HS-5 (cell line): ENCODE data around the gene PSME2.

Experiments
- DNase-seq: peaks from one replicate; pipeline ENCODE4 v3.0.0-alpha.2; 2012; ENCODE audit warnings: low read depth

PSME2 gene

GRCh38 chr14:24151404-24152080, 5.1 kb upstream of the PSME2 start:
- DNase-seq, result no peak

DNA sequence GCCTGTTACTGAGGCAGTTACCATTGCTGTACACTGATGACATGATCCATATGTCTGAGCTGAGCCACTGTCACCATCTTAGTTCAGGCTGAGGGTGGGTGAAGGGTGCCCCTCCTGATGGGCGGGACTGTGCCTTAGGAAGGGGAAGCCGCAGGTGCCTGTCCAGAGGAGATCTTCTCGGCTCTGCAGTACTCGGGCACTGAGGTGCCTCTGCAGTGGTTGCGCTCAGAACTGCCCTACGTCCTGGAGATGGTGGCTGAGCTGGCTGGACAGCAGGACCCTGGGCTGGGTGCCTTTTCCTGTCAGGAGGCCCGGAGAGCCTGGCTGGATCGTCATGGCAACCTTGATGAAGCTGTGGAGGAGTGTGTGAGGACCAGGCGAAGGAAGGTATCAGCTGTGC, 4.6 kb upstream of the PSME2 start:
- DNase-seq, result no peak

GRCh38 chr14:24150567-24150966, 4.2 kb upstream of the PSME2 start:
- DNase-seq, result no peak

DNA sequence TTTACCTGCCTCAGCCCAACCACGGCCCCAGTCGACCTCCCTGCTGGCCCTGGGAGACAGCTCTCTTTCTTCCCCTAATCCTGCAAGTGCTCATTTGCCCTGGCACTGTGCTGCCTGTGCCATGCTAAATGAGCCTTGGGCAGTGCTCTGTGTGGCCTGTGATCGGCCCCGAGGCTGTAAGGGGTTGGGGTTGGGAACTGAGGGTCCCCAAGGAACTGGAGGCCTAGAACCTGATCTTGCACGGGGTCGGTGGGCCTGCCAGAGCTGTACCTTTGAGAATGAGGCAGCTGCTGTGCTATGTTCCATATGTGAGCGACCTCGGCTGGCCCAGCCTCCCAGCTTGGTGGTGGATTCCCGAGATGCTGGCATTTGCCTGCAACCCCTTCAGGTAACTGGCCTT, 3.7 kb upstream of the PSME2 start:
- DNase-seq, result no peak

DNA sequence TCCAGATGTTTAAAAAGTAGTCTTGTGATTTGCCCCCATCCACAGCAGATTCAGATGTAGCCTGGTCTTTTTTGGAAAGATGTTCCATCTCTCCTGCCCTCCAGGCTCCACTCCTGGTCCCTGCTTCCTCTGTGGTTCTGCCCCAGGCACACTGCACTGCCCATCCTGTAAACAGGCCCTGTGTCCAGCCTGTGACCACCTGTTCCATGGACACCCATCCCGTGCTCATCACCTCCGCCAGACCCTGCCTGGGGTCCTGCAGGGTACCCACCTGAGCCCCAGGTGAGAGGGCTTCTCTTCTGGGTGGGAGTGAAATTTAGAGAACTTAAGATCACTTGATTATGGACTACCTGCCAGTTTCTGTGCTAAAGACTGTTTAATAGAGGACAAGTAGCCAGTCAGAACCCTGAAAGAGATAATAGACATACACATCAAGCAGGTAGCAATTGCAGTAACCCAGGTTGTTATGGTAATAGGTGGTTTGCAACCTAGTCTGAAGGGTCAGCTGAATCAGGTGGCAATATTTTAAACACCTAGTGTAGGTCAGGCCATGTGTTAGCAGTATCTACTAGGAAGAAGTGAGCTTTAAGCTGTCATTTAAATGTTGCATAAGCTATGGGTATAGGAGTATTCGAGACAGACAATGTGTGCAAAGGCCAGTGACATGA, 3.0 kb upstream of the PSME2 start:
- DNase-seq, result no peak

DNA sequence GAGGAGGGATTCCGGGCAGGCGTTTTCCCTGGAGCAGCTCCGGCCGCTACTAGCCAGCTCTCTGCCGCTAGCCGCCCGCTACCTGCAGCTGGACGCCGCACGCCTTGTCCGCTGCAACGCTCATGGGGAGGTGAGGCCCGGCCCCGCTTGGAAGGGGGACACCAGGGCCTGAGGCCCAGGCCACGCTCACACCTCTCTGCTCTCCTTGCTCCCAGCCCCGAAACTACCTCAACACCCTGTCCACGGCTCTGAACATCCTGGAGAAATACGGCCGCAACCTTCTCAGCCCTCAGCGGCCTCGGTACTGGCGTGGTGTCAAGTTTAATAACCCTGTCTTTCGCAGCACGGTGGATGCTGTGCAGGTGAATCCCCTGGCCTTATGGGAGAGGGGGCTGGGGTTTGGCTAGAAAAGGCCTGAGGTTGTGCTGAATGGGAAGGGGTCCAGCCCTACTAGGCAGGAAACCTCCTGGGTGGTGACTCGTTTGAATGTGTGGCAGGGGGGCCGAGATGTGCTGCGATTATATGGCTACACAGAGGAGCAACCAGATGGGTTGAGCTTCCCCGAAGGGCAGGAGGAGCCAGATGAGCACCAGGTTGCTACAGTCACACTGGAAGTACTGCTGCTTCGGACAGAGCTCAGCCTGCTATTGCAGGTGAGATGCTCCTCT, 1.5 kb upstream of the PSME2 start:
- DNase-seq, result no peak

DNA sequence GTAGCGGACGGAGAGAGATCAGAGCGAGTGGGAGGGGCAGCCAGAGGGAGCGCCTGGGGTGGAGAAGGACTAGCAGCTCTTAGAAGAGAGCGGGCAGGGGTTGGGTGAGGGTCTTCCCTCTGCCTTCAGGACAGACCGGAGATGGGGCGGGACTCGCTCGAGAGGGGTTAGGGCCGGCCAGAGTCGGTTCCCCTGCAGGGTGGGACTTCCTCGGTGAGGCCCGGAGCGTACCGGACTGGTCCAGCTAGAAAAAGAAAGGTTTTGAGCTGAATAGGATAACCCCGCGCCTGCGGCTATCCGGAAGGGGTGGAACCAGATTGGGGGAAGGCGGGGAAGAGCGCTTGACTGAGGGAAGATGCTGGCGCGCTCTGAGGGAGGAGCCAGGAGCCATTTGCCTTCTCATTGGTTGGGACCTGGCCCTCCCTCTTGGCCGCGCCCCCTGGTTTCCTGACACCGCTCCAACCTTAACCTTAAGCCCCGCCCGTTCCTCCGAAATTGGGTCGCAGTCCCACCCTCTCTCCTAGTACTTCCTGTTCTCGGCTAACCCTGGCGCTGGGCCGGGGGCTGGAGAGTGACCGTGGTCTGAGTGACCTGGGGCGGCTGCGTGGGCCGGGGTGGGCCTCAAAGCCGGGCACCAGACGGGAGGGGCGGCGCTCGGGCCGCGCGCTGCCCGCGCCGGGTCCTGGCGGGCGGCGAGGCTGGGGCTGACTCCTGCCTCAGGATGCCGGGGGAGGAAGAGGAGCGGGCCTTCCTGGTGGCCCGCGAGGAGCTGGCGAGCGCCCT, 759 bp upstream of the PSME2 start, which contains the start of gene RNF31:
Gene RNF31, plus strand, starts transcription at position 521 of the 783 bp plus-strand sequence. Its CDS starts 201 bp downstream, at position 722.
- peak; percentile 88 for DNase-seq

DNA sequence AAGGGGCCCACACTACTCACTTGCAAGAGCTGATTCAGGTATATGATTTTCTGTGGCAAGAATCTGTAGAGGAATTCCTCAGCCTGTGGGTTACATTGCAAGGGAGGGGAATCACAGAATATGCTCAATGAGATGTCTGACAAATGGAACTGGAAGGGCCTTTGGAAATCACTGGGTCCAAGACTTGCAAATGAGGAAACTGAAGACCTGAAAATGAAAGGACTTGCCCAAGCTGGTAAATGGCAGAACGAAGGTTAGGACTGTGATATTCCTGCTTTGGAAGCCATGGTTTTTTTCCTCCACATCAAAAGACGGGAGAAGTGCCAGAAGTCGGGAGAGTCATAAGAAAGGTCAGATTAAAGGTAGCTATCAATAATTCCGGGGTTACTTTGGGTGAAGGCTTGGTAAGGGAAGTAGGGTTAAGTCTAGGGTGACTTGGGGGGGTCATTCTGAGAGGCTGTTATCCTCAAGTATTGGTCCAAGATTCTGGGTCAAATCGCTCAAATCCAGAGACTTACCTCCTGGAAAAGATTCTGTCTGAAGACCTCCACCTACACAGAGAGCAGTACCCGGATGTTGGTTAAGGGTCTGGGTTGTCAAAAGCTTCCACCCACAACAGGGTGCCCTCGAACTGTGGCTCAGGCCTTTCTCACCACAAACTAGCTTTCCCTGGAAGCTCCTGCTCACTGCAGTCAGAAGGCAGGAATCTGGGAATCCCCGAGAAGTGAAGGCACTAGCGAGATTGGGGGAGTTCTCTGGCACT, 539 bp downstream of the PSME2 start:
- DNase-seq, result no peak

DNA sequence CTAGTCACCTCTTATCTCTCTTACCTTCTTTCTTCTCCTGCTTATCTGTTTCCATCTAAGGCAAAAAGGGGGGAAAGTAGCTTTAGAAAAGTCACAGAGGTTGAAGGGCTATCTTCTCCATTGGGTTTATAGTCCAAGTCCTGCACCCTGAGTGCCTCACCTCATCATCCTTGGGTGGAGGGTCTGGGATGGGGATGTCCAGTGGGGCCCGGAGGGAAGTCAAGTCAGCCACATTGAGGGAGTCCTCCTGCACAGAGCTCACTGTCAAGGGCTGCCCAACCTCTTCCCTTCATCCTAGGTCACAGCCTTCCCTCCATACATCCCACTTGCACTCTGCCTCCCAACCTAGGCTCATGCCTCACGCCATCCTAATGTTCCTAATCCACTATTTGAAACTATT, 1.2 kb downstream of the PSME2 start:
- no peak for DNase-seq

- DNase-seq, result no peak
These were observed 2.0 kb downstream of the PSME2 start for GRCh38 chr14:24144451-24144850.

DNA sequence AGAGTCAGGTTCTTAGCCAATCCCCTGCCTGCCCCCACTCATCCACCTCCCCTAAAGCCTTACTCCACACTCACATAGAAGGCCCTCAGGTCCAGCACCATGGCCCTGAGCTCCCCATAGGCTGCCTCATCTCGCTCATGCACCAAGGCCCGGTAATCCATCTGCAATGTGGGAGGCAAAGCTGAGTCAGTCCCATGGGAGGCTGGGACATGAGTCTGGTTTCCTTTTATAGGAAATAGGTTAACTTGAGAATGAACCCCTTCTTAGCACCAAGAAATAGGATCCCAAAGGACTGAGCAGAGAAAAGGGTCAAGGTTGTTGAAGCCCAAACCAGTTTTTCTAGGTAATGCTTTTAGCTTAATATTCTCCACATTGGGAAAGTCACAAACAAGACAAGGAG, 2.9 kb downstream of the PSME2 start:
- DNase-seq, result no peak

GRCh38 chr14:24141097-24141880, 5.1 kb downstream of the PSME2 start, which contains the start of gene EMC9:
Gene EMC9, minus strand, starts transcription at chr14:24141591. Its CDS starts 287 bp downstream, at chr14:24141304.
- peak; percentile 84 for DNase-seq

GRCh38 chr14:24139272-24139934, 7.0 kb downstream of the PSME2 start:
- no peak for DNase-seq

DNA sequence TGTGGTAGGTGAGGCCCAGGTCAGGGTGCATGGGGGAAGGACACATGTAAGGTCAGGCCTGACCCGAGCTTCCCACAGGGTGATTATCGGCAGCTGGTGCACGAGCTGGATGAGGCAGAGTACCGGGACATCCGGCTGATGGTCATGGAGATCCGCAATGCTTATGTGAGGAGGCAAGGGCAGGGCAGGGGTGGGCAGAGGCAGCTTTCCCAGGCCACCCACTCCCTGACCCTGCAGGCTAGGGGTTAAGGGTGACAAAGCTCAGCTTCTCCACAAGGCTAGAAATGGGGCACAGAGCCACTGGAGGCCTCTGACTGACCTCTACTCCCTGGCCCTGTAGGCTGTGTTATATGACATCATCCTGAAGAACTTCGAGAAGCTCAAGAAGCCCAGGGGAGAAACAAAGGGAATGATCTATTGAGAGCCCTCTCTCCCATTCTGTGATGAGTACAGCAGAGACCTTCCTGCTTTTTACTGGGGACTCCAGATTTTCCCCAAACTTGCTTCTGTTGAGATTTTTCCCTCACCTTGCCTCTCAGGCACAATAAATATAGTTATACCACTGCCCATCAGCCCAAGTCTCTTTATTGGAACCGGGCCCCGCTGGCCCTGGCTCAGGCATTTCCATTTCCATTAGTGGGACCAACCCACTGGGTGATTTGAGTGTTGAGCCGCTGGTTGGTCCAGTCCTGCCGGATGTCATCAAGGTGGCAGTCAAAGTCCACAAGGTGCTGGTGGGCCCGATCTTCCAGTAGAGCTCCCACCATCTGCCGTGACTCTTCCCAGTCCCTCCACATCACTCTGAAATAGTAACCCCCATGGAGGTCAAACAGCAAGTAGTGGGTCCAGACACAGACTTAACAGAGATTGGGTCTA, 7.8 kb downstream of the PSME2 start:
- no peak for DNase-seq

DNA sequence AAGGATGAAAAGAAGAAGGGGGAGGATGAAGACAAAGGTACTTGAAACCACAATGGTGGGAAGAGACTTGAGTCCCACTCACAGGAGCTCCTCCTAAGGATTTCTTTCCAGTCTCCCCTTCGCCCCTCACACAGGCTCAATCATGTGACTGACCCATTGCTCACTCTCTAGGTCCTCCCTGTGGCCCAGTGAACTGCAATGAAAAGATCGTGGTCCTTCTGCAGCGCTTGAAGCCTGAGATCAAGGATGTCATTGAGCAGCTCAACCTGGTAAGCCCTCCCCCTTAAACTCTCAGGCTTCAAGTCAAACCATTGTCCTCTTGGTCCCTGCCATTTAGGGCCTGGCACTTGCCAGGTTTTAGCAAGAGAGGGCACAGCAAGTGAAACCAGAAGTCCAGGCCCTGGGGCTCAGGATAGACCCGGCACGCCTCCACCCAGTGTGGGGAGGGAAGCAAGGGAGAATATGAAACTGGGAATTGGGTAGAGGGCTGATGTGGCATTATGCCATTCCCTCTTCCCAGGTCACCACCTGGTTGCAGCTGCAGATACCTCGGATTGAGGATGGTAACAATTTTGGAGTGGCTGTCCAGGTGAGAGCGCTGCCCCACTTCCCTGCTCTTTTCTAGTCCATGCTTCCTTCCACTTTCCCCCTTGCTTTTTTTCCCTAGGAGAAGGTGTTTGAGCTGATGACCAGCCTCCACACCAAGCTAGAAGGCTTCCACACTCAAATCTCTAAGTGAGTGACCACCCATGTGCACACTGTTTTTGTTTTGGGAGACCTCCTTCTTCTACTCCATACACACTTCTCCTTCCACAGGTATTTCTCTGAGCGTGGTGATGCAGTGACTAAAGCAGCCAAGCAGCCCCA, 8.6 kb downstream of the PSME2 start:
- no peak for DNase-seq

- no peak for DNase-seq
These were observed 9.5 kb downstream of the PSME2 start for GRCh38 chr14:24136684-24137528.
